Measurements from ENCODE around the gene CDK5. TPM values are rescaled to one million over a fixed set of nuclear protein-coding genes. Genes with fewer than 3 reads are reported as not detected.

The CDK5 gene
- total RNA-seq, 1 experiment from 2014 or later, result 23.8 TPM

DNA sequence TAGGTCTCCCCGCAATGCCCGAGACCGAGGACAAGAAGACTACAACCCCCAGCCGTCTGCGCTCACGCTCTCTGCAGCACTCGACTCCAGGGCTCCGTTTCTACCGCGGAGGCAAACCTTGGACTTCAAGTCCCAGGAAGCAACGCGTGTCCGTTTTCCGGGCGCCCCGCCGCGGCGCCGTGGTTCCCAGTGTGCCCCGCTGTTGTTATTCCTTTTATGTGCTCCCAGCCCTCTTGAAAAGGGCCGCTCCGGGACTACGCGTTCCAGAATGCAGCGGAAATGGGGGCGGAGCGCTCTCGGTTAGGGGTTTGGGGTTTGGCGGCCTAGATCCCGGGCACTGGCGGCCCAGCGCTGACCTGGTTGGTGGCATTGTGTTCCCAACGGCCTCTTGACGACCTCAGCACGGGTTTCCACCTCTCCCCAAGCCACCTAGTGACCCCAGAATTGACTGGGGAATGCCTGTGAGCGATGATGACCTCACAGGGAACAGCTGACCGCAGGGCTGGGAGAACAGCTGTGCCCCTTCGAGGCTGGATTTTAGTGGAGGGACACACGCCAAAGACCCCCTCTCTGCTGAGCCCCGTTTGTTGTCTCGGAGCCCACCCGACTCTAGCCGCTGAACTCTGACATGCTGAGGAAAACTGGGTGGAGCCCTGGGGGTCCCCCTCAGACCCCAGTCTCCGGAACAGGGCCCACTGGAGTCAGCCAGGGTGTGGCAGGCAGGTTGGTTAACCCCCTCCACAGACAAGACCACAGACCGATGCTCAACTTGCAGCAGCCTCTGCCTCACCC lies 488 bp upstream of the CDK5 start:
- H3K27ac Mint-ChIP-seq (ENCODE audit: unreplicated experiment), result peak overlapping the region; percentile 94
- H3K36me3 Mint-ChIP-seq (ENCODE audit: insufficient read depth, unreplicated experiment), result peaks cover 29% of the 10 kb centered on the region
- Histone ChIP-seq H3K4me3 (ENCODE audit: low read depth, low read length) (peak overlapping the region; percentile 59), H3K27me3 (replicated peaks; ENCODE audit: control insufficient read depth, insufficient read depth, low read length) (no peaks in the 10 kb centered on the region), H3K4me1 (peaks cover 23% of the 10 kb centered on the region), H3K9me3 (no peaks in the 10 kb centered on the region), H3K36me3 (ENCODE audit: control insufficient read depth, insufficient read depth, low read length) (no peaks in the 10 kb centered on the region; the same call in 1 of the 2 replicates)
- TSS peak; percentile 69 for BruUV-seq (replicated peaks)
- intact Hi-C loops (cut with micrococcal nuclease; ENCODE audit: unreplicated experiment), result loop anchor here (1.0 to 2.0 kb wide), 2 partner anchors 30 to 53 kb away; partner anchors contain the start of gene ABCB8
- peak overlapping the region; percentile 95 for H3K4me3 Mint-ChIP-seq (ENCODE audit: unreplicated experiment)
- TF ChIP-seq, protein P1, sequence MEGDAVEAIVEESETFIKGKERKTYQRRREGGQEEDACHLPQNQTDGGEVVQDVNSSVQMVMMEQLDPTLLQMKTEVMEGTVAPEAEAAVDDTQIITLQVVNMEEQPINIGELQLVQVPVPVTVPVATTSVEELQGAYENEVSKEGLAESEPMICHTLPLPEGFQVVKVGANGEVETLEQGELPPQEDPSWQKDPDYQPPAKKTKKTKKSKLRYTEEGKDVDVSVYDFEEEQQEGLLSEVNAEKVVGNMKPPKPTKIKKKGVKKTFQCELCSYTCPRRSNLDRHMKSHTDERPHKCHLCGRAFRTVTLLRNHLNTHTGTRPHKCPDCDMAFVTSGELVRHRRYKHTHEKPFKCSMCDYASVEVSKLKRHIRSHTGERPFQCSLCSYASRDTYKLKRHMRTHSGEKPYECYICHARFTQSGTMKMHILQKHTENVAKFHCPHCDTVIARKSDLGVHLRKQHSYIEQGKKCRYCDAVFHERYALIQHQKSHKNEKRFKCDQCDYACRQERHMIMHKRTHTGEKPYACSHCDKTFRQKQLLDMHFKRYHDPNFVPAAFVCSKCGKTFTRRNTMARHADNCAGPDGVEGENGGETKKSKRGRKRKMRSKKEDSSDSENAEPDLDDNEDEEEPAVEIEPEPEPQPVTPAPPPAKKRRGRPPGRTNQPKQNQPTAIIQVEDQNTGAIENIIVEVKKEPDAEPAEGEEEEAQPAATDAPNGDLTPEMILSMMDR (IDR thresholded peaks at IDR 0.05; ENCODE audit: insufficient read depth in 1 of 2, low read depth in 1 of 2, low read length in 1 of 2, severe bottlenecking in 1 of 2, unreplicated experiment in 1 of 2), result no peak
- CTCF ChIA-PET, result interaction anchor here (0.6 to 1.6 kb wide), 4 partner anchors 23 to 66 kb away, joined by 3 to 7 read pairs (median 5); partner anchors contain the start of genes ABCB8 and FASTK
- POLR2A ChIA-PET, result interaction anchor here (0.5 to 0.9 kb wide), 4 partner anchors 29 to 462 kb away, joined by 3 to 14 read pairs (median 5); partner anchors contain the start of gene ABCB8
- H3K4me1 Mint-ChIP-seq (ENCODE audit: low read depth, unreplicated experiment), result peaks cover 25% of the 10 kb centered on the region
- no peaks in the 10 kb centered on the region for H3K9me3 Mint-ChIP-seq (ENCODE audit: unreplicated experiment)
- DNase-seq, result peak; percentile 98 to 99
- no peaks in the 10 kb centered on the region for H3K27me3 Mint-ChIP-seq (ENCODE audit: insufficient read depth, unreplicated experiment)

DNA sequence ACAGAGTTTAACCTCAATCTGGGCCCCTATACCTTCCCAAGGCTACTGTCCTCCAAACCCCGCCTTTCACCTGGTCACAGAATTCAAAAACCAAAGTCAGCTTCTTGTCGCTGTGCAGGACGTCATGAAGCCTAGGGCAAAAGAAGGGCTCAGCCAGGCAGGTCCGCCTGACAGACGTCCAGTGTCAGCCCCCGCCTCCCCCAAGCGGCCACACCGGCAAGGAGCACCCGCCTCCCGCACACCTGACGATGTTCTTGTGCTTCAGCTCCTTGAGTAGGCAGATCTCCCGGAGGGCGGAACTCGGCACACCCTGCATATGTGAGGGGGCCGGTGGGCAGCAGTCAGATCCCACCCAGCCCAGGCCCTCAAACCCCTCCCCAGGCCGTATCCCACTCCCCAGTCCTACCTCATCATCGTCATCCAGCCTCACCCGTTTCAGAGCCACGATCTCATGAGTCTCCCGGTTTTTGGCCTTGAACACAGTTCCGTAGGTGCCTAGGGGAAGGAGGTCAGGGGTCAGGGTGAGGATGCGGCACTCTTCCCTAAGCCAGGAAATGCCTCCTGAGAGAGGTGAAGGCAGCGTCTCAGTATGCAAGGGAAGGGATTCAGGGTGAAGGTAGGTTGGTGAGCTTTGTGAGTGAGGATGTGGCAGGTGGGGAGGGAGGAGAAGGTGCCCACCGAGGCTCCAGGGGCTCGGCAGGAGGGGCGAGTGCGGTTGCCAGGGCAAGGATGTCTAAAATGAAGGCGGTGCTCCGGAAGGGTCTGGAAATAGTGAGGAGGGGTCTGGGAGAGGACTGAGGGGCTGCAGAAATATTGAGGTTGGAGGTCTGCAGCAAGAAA lies 811 bp downstream of the CDK5 start:
- Mint-ChIP-seq H3K36me3 (ENCODE audit: insufficient read depth, unreplicated experiment) (peaks cover 16% of the 10 kb centered on the region), H3K4me1 (ENCODE audit: low read depth, unreplicated experiment) (peaks cover 24% of the 10 kb centered on the region), H3K27me3 (ENCODE audit: insufficient read depth, unreplicated experiment) (no peaks in the 10 kb centered on the region), H3K4me3 (ENCODE audit: unreplicated experiment) (peak overlapping the region; percentile 95), H3K9me3 (ENCODE audit: unreplicated experiment) (no peaks in the 10 kb centered on the region), H3K27ac (ENCODE audit: unreplicated experiment) (peak overlapping the region; percentile 94)
- intact Hi-C loops (cut with micrococcal nuclease; ENCODE audit: unreplicated experiment), result no loop called here
- ChIA-PET POLR2A (no interaction called here), CTCF (interaction anchor here (1.5 kb wide), 1 partner anchor 29 kb away, joined by 6 read pairs; the partner anchor contains the start of gene ABCB8)
- TF ChIP-seq, protein P1 (IDR thresholded peaks at IDR 0.05; ENCODE audit: insufficient read depth in 1 of 2, low read depth in 1 of 2, low read length in 1 of 2, severe bottlenecking in 1 of 2, unreplicated experiment in 1 of 2), result no peak
- peak overlapping the region; percentile 63 for H3K4me3 ChIP-seq (ENCODE audit: low read depth, low read length)
- no peaks in the 10 kb centered on the region; the same call in 1 of the 2 replicates for H3K36me3 ChIP-seq (ENCODE audit: control insufficient read depth, insufficient read depth, low read length)
- H3K4me1 ChIP-seq, result peaks cover 20% of the 10 kb centered on the region
- H3K9me3 ChIP-seq, result no peaks in the 10 kb centered on the region
- no peaks in the 10 kb centered on the region for H3K27me3 ChIP-seq (replicated peaks; ENCODE audit: control insufficient read depth, insufficient read depth, low read length)
- no peak for DNase-seq
- no TSS peak for BruUV-seq (replicated peaks)

DNA sequence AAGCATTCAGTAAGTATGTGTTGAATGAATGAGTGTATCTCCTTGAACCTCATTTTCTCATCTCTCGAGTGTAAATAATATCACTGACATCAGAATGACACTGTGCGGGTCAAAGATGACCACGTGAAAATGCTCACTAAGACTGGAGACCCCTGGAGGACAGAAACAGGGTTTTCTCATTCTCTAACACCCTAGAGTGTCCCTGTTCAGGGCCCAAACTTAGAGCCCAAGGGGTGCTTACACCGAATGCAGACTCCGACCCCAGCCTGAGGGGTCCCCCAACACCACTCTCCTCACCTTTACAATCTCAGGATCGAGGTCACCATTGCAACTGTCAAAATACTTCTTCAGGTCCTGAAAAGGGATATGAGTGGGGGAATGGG lies 1.4 kb downstream of the CDK5 start:
- CTCF ChIA-PET, result no interaction called here
- peaks cover 10% of the 10 kb centered on the region for H3K36me3 Mint-ChIP-seq (ENCODE audit: insufficient read depth, unreplicated experiment)
- peaks cover 17% of the 10 kb centered on the region for H3K4me1 Mint-ChIP-seq (ENCODE audit: low read depth, unreplicated experiment)
- POLR2A ChIA-PET, result no interaction called here
- DNase-seq, result no peak
- no peak overlapping the region for H3K27ac Mint-ChIP-seq (ENCODE audit: unreplicated experiment)
- no peaks in the 10 kb centered on the region for H3K27me3 Mint-ChIP-seq (ENCODE audit: insufficient read depth, unreplicated experiment)
- H3K4me3 ChIP-seq (ENCODE audit: low read depth, low read length), result no peak overlapping the region
- no peaks in the 10 kb centered on the region; the same call in 1 of the 2 replicates for H3K36me3 ChIP-seq (ENCODE audit: control insufficient read depth, insufficient read depth, low read length)
- no peaks in the 10 kb centered on the region for H3K9me3 ChIP-seq
- TF ChIP-seq, protein P1 (IDR thresholded peaks at IDR 0.05; ENCODE audit: insufficient read depth in 1 of 2, low read depth in 1 of 2, low read length in 1 of 2, severe bottlenecking in 1 of 2, unreplicated experiment in 1 of 2), result no peak
- peaks cover 15% of the 10 kb centered on the region; the same call in 1 of the 2 replicates for H3K4me1 ChIP-seq
- BruUV-seq (replicated peaks), result no TSS peak
- no peaks in the 10 kb centered on the region for H3K9me3 Mint-ChIP-seq (ENCODE audit: unreplicated experiment)
- intact Hi-C loops (cut with micrococcal nuclease; ENCODE audit: unreplicated experiment), result no loop called here
- peak overlapping the region; percentile 95 for H3K4me3 Mint-ChIP-seq (ENCODE audit: unreplicated experiment)
- no peaks in the 10 kb centered on the region for H3K27me3 ChIP-seq (replicated peaks; ENCODE audit: control insufficient read depth, insufficient read depth, low read length)
